CD4-positive, CD25-positive, alpha-beta regulatory T cell (primary cell): ENCODE measurements around the gene SCGB3A1. TPM values are rescaled to one million over a fixed set of nuclear protein-coding genes. Genes with fewer than 3 reads are reported as not detected.
A peak's percentile ranks its signal among the peaks of the same experiment; 100 is the strongest.

ENCODE experiments used
- ATAC-seq, 2 donors: fragments of 150-1000 bp; cut with Tn5 transposase; one replicate each; pipeline ENCODE4 v1.10.0; 2021; ENCODE audit warnings: low read depth in 2 of 2, moderate number of reproducible peaks in 2 of 2, moderate library complexity in 1 of 2
- DNase-seq, 3 donors: peaks; one replicate each; pipeline versions ENCODE4 v3.0.0 to v3.0.0-alpha.2; 2012 to 2022; ENCODE audit warnings: mixed read lengths in 1 of 3
- H3K27ac ChIP-seq: one replicate; pipeline ENCODE4 v1.7.0; 2013; ENCODE audit warnings: mild to moderate bottlenecking, low read length; ENCODE audit not compliant: insufficient read depth, poor library complexity, severe bottlenecking
- H3K27me3 ChIP-seq: one replicate; pipeline ENCODE4 v1.7.0; 2013; ENCODE audit warnings: low read length; ENCODE audit not compliant: control insufficient read depth, insufficient read depth
- H3K36me3 ChIP-seq: one replicate; pipeline ENCODE4 v1.7.0; 2013; ENCODE audit warnings: mild to moderate bottlenecking, low read length, moderate library complexity; ENCODE audit not compliant: control insufficient read depth, insufficient read depth
- H3K4me1 ChIP-seq: 2 replicates; pipeline ENCODE4 v1.7.0; 2013; ENCODE audit warnings: mild to moderate bottlenecking, low read length; ENCODE audit not compliant: insufficient read depth, control insufficient read depth, poor library complexity, severe bottlenecking
- H3K4me3 ChIP-seq: one replicate; pipeline ENCODE4 v1.7.0; 2013; ENCODE audit warnings: low read depth, mild to moderate bottlenecking, low read length, moderate library complexity
- H3K9me3 ChIP-seq, 2 experiments: 1 replicate in 1 of 2; 2 replicates in 1 of 2; pipeline ENCODE4 v1.7.0; 2013; ENCODE audit warnings: low read length in 2 of 2, mild to moderate bottlenecking in 1 of 2, moderate library complexity in 1 of 2; ENCODE audit not compliant: control insufficient read depth in 2 of 2
- H3K27ac Mint-ChIP-seq, 3 donors: one replicate each; pipeline ENCODE4 v1.8.0; 2020 to 2022; ENCODE audit warnings: mild to moderate bottlenecking in 3 of 3, mixed read lengths in 3 of 3, moderate library complexity in 2 of 3
- H3K27me3 Mint-ChIP-seq: one replicate; pipeline ENCODE4 v1.8.0; 2022; ENCODE audit warnings: mild to moderate bottlenecking, mixed read lengths
- H3K36me3 Mint-ChIP-seq: one replicate; pipeline ENCODE4 v1.8.0; 2020; ENCODE audit warnings: mixed read lengths
- H3K4me1 Mint-ChIP-seq, 4 donors: one replicate each; pipeline ENCODE4 v1.8.0; 2020 to 2022; ENCODE audit warnings: mixed read lengths in 4 of 4, mild to moderate bottlenecking in 1 of 4
- H3K4me3 Mint-ChIP-seq, 4 donors: one replicate each; pipeline ENCODE4 v1.8.0; 2020 to 2022; ENCODE audit warnings: mild to moderate bottlenecking in 4 of 4, mixed read lengths in 4 of 4, moderate library complexity in 3 of 4
- H3K9me3 Mint-ChIP-seq, 7 donors: one replicate each; pipeline ENCODE4 v1.8.0; 2020 to 2022; ENCODE audit warnings: mixed read lengths in 7 of 7, mild to moderate bottlenecking in 3 of 7, moderate library complexity in 2 of 7
- polyA plus RNA-seq, 4 donors: library from polyadenylated mRNA; unstranded; fragments of 300-500 nt; fragmentation: Illumina TruSeq; gene quantifications; one replicate each; pipeline ENCODE4 v1.2.3, GENCODE V29; 2021
- total RNA-seq: library from RNA; stranded (reverse); gene quantifications from one replicate; pipeline ENCODE4 v1.2.3, GENCODE V29; 2022

SCGB3A1 gene
- total and polyA plus RNA-seq, 5 donors from 2014 or later: 0.49 TPM; not detected in 4

DNA sequence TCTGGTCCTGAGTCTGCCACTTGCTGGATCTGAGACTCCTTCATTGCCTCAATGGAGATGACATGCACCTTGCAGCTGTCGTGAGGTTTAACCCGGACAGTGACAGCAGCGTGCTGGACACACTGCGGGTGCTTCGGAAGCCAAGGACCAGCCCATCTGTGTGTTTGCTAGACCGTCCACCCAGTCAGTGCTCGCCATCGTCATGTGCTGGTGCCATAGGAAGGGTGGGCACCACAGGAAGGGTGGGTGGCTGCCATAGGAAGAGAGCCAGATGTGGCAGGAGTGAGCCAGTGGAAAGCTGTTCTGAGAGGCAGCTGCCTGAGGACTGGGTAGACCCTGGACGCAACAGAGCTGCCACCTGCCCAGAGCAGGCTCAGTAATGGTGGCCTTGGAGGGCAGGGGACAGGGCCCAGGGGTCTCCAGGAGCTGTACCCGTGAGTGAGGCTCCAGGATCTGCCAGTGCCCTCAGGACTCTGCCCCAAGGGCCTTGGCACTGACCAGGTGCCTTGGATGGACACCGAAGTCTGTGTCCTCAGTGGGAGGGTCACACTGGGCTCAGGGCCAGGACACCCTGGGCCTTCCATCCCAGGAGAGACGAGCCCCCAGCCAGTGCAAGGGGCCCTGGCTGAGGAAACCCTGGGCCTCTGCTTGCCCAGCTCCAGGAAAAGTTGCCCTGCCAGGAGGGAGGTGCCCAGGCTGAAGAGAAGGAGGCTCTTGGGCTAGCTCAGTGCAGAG, 36.3 kb upstream of the SCGB3A1 start:
- no peaks in the 10 kb centered on the region for H3K9me3 Mint-ChIP-seq
- Histone ChIP-seq H3K36me3 (no peaks in the 10 kb centered on the region), H3K27ac (no peak overlapping the region), H3K4me1 (peaks cover 9% of the 10 kb centered on the region), H3K27me3 (no peaks in the 10 kb centered on the region), H3K4me3 (no peak overlapping the region), H3K9me3 (no peaks in the 10 kb centered on the region)
- DNase-seq (no peak), ATAC-seq (no peak)
- no peaks in the 10 kb centered on the region for H3K27me3 Mint-ChIP-seq
- H3K4me3 Mint-ChIP-seq: no peak overlapping the region
- peaks cover 0 to 19% (median 0%) of the 10 kb centered on the region in 4 donors for H3K4me1 Mint-ChIP-seq
- no peak overlapping the region for H3K27ac Mint-ChIP-seq
- H3K36me3 Mint-ChIP-seq: no peaks in the 10 kb centered on the region

DNA sequence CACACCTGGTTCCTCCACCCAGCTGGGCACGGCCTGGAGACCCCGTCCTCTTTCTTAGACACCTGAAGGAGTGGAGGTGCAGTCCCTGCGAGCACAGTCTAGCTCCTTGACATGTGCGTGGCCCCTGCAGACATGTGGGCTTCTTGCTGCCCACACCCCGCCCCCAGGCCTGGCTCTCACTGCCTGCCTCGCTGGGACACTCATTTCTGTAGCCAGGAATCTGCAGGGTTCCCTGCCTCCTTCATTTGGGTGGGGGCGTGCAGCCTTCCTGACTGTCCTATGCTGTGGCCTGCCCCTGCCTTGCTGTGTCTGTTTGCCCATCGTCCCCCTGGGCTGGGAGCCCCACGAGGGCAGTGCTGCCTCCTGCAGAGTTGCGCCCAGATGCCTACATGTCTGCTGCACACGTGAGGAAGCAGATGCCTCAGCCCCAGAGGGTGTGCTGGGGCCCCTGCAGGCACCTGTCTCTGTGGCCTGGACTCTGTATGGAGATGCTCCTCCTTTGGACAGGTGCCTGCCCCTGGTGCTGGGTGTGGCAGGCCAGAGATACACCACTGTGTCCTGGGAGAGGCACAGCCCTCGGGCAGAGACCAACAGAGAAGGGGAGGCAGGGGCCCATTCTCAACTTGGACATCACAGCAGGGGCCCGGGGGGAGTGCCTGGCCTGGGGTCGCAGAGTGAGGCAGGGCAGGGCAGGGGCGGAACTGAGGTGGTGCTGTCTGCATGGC, 35.5 kb upstream of the SCGB3A1 start:
- Histone ChIP-seq H3K36me3 (no peaks in the 10 kb centered on the region), H3K27ac (no peak overlapping the region), H3K9me3 (no peaks in the 10 kb centered on the region), H3K4me3 (no peak overlapping the region), H3K27me3 (no peaks in the 10 kb centered on the region), H3K4me1 (peaks cover 9% of the 10 kb centered on the region)
- Mint-ChIP-seq H3K27me3 (no peaks in the 10 kb centered on the region), H3K9me3 (no peaks in the 10 kb centered on the region), H3K27ac (no peak overlapping the region), H3K4me1 (peaks cover 0 to 24% (median 0%) of the 10 kb centered on the region in 4 donors), H3K4me3 (no peak overlapping the region), H3K36me3 (no peaks in the 10 kb centered on the region)
- no peak for ATAC-seq
- no peak for DNase-seq

GRCh38 chr5:180625791-180626660, 34.7 kb upstream of the SCGB3A1 start:
- Mint-ChIP-seq H3K4me3 (no peak overlapping the region), H3K4me1 (peaks cover 0 to 24% (median 0%) of the 10 kb centered on the region in 4 donors), H3K36me3 (no peaks in the 10 kb centered on the region), H3K9me3 (no peaks in the 10 kb centered on the region), H3K27ac (no peak overlapping the region), H3K27me3 (no peaks in the 10 kb centered on the region)
- no peak overlapping the region for H3K27ac ChIP-seq
- H3K27me3 ChIP-seq: no peaks in the 10 kb centered on the region
- DNase-seq (no peak), ATAC-seq (no peak)
- H3K36me3 ChIP-seq: no peaks in the 10 kb centered on the region
- H3K4me3 ChIP-seq: no peak overlapping the region
- H3K9me3 ChIP-seq: no peaks in the 10 kb centered on the region
- peaks cover 9% of the 10 kb centered on the region for H3K4me1 ChIP-seq

DNA sequence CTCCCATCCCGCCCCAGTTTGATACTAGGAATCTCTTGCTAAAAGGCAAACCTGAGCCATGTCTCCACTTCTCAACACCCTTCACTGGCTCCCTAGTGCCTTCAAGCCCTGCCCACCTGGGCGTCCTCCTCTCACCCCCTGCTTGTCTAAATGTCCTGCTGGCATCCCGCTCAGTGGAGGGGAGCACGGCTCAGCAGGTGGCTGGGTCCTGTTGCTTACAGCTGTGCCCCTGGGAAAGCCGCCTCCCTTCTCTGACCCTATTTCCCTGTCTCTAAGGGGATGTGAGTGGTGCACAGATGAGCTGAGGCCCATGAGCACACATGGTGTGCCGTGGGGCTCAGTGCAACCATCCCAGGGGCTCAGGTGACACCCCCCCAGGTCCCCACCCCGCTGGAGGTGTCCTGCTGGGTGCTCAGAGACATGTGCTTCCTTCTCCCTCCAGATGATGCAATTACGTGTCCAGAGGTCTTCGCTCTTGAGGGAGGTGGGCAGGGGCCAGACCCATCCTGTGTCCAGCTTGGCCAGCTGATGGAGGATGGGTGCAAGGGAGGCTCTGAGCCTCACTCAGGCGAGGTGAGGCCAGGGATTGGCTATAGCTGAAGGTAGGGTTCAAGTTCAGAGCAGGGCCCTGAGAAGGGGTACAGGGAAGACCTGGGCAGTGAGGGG, 34.0 kb upstream of the SCGB3A1 start:
- ATAC-seq: no peak
- no peak overlapping the region for H3K4me3 ChIP-seq
- H3K4me3 Mint-ChIP-seq: no peak overlapping the region

GRCh38 chr5:180624587-180624986, 33.3 kb upstream of the SCGB3A1 start:
- Histone ChIP-seq H3K4me1 (peaks cover 9% of the 10 kb centered on the region), H3K9me3 (no peaks in the 10 kb centered on the region), H3K27ac (no peak overlapping the region), H3K4me3 (no peak overlapping the region), H3K36me3 (no peaks in the 10 kb centered on the region), H3K27me3 (no peaks in the 10 kb centered on the region)
- H3K4me3 Mint-ChIP-seq: no peak overlapping the region
- H3K36me3 Mint-ChIP-seq: no peaks in the 10 kb centered on the region
- no peaks in the 10 kb centered on the region for H3K27me3 Mint-ChIP-seq
- ATAC-seq (no peak), DNase-seq (no peak)
- H3K27ac Mint-ChIP-seq: peak overlapping the region in 1 of 3 donors; percentile 85
- peaks cover 0 to 24% (median 0%) of the 10 kb centered on the region in 4 donors for H3K4me1 Mint-ChIP-seq
- H3K9me3 Mint-ChIP-seq: no peaks in the 10 kb centered on the region

More for the DNA sequence above, 34.0 kb upstream of the SCGB3A1 start:
- Mint-ChIP-seq H3K27ac (peak overlapping the region in 1 of 3 donors; percentile 85), H3K36me3 (no peaks in the 10 kb centered on the region), H3K27me3 (no peaks in the 10 kb centered on the region), H3K9me3 (no peaks in the 10 kb centered on the region), H3K4me1 (peaks cover 0 to 24% (median 0%) of the 10 kb centered on the region in 4 donors)
- DNase-seq: no peak
- Histone ChIP-seq H3K27me3 (no peaks in the 10 kb centered on the region), H3K27ac (no peak overlapping the region), H3K4me1 (peaks cover 9% of the 10 kb centered on the region), H3K9me3 (no peaks in the 10 kb centered on the region), H3K36me3 (no peaks in the 10 kb centered on the region)

DNA sequence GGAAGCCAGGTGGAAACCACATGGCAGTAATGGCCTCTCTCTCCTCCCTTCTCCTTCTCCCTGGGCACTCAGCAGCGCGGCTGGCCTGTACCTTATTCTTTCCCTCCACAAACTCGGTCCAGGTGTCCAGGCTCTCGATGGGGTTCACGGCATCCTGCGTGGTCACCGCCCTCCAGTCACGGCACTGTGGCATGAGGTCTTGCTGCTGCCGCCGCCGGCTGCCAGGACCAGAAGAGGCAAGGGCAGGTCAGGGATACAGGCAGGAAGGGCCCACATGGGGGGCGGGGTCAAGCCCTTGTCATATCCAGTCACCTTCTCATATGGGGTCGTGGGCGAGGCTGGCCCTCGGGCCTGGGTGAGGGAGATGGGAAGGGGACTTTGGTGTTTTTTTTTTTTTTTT, 32.5 kb upstream of the SCGB3A1 start:
- Histone ChIP-seq H3K27ac (peak overlapping the region; percentile 33), H3K9me3 (no peaks in the 10 kb centered on the region), H3K36me3 (no peaks in the 10 kb centered on the region), H3K27me3 (no peaks in the 10 kb centered on the region), H3K4me3 (no peak overlapping the region), H3K4me1 (peaks cover 9% of the 10 kb centered on the region)
- ATAC-seq (no peak), DNase-seq (no peak)
- H3K9me3 Mint-ChIP-seq: no peaks in the 10 kb centered on the region
- peaks cover 0 to 24% (median 0%) of the 10 kb centered on the region in 4 donors for H3K4me1 Mint-ChIP-seq
- H3K27me3 Mint-ChIP-seq: no peaks in the 10 kb centered on the region
- H3K36me3 Mint-ChIP-seq: no peaks in the 10 kb centered on the region
- peak overlapping the region in 3 of 4 donors; percentile 26 to 59 (median 51) for H3K4me3 Mint-ChIP-seq
- H3K27ac Mint-ChIP-seq: peak overlapping the region; percentile 55 to 63 (median 60)

DNA sequence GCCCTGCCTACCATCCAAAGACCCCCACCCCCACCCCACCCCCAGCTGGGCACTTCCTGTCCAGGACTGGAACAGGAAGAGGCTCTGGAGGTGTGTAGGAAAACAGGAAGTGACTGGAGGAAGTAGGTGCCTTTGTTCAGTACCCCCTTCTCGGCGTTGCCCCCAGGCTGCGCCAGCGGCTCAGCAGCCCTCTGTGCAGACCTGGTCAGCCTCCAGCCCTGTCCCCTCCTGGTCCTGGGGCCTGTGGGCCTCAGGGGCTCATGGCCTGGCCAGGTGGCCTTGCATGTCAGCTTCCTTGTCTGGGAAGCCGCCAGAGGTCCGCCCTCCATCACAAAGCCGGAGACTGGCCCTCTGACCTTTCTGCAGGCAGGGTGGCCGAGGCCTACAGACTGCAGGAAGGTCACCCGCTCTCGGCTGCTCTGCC, 32.1 kb upstream of the SCGB3A1 start:
- Histone ChIP-seq H3K27ac (peak overlapping the region; percentile 33), H3K27me3 (no peaks in the 10 kb centered on the region), H3K9me3 (no peaks in the 10 kb centered on the region), H3K36me3 (no peaks in the 10 kb centered on the region), H3K4me1 (peaks cover 9% of the 10 kb centered on the region), H3K4me3 (no peak overlapping the region)
- no peaks in the 10 kb centered on the region for H3K36me3 Mint-ChIP-seq
- no peak overlapping the region for H3K4me3 Mint-ChIP-seq
- no peaks in the 10 kb centered on the region for H3K9me3 Mint-ChIP-seq
- peaks cover 0 to 24% (median 0%) of the 10 kb centered on the region in 4 donors for H3K4me1 Mint-ChIP-seq
- H3K27me3 Mint-ChIP-seq: no peaks in the 10 kb centered on the region
- peak in 1 of 3 donors; percentile 29 for DNase-seq
- peak overlapping the region in 1 of 3 donors; percentile 60 for H3K27ac Mint-ChIP-seq
- ATAC-seq: peak in 1 of 2 donors; percentile 14
